Neural cell (in vitro differentiated cells): ENCODE results near the gene ZNF808. TPM values are rescaled to one million over a fixed set of nuclear protein-coding genes. Genes with fewer than 3 reads are reported as not detected.
"Not testable (repeated sequence)": the region's sequence is repeated elsewhere in the genome, so short reads cannot be mapped to it uniquely, and the experiment has no call there.

ENCODE experiments used
- H2AFZ ChIP-seq: fragments of 200-600, 300-800 bp; sonication (generic), shearing (Covaris generic); 2 replicates; pipeline ENCODE4 v1.6.0; 2014; ENCODE audit warnings: low read depth, mild to moderate bottlenecking, antibody characterized with exemption, low read length, moderate library complexity
- H3F3A ChIP-seq: fragments of 200-600 bp; shearing (Covaris generic); 2 replicates; pipeline ENCODE4 v1.6.1; 2016; ENCODE audit warnings: mild to moderate bottlenecking, moderate library complexity, mixed read lengths, antibody characterized with exemption, low read length; ENCODE audit not compliant: insufficient read depth, poor library complexity, severe bottlenecking
- H3K27ac ChIP-seq: fragments of 200-600, 300-800 bp; sonication (generic), shearing (Covaris generic); 2 replicates; pipeline ENCODE4 v1.5.1; 2014; ENCODE audit warnings: mild to moderate bottlenecking, low read length, moderate library complexity
- H3K27me3 ChIP-seq: fragments of 300-800, 200-600 bp; sonication (generic), shearing (Covaris generic); 2 replicates; pipeline ENCODE4 v1.6.0; 2014; ENCODE audit warnings: mild to moderate bottlenecking, low read depth, low read length, moderate library complexity; ENCODE audit not compliant: insufficient read depth
- H3K36me3 ChIP-seq: fragments of 300-800, 200-600 bp; sonication (generic), shearing (Covaris generic); 2 replicates; pipeline ENCODE4 v1.5.1; 2014; ENCODE audit warnings: mild to moderate bottlenecking, antibody characterized with exemption, low read length, moderate library complexity; ENCODE audit not compliant: insufficient read depth
- H3K4me2 ChIP-seq: fragments of 300-800, 200-600 bp; sonication (generic), shearing (Covaris generic); 2 replicates; pipeline ENCODE4 v1.6.0; 2014; ENCODE audit warnings: mild to moderate bottlenecking, low read length
- H3K4me3 ChIP-seq: fragments of 300-800, 200-600 bp; sonication (generic), shearing (Covaris generic); 2 replicates; pipeline ENCODE4 v1.5.1; 2014; ENCODE audit warnings: mild to moderate bottlenecking, low read length, moderate library complexity
- H3K79me2 ChIP-seq: fragments of 200-600 bp; shearing (Covaris generic); replicated peaks from 2 replicates; pipeline ENCODE4 v1.6.0; 2014; ENCODE audit warnings: mild to moderate bottlenecking, low read length, moderate library complexity; ENCODE audit not compliant: insufficient read depth
- H3K9ac ChIP-seq: fragments of 300-800, 200-600 bp; sonication (generic), shearing (Covaris generic); 2 replicates; pipeline ENCODE4 v1.6.1; 2016; ENCODE audit warnings: mild to moderate bottlenecking, low read length, mixed read lengths
- H3K9me2 ChIP-seq: fragments of 200-600 bp; shearing (Covaris generic); 2 replicates; pipeline ENCODE4 v1.6.1; 2016; ENCODE audit warnings: mild to moderate bottlenecking, low read length, mixed read lengths; ENCODE audit not compliant: insufficient read depth
- H3K9me3 ChIP-seq: fragments of 200-600, 300-800 bp; sonication (generic), shearing (Covaris generic); 2 replicates; pipeline ENCODE4 v1.6.1; 2016; ENCODE audit warnings: mild to moderate bottlenecking, mixed run types, low read length, moderate library complexity, mixed read lengths
- H4K20me1 ChIP-seq: fragments of 200-600 bp; shearing (Covaris generic); 2 replicates; pipeline ENCODE4 v1.6.1; 2016; ENCODE audit warnings: mild to moderate bottlenecking, mixed run types; ENCODE audit not compliant: insufficient read depth
- EP300 ChIP-seq: fragments of 450-650 bp; conservative IDR thresholded peaks from 2 replicates; pipeline ENCODE4 v1.6.1; 2014; ENCODE audit warnings: antibody characterized with exemption, mild to moderate bottlenecking, moderate library complexity; ENCODE audit not compliant: poor library complexity, severe bottlenecking
- EZH2 ChIP-seq: fragments of 200-600, 300-800 bp; shearing (Covaris generic), sonication (generic); IDR thresholded peaks from 2 replicates; pipeline ENCODE4 v1.6.1; 2014; ENCODE audit warnings: antibody characterized with exemption, low read length, borderline replicate concordance, mild to moderate bottlenecking; ENCODE audit not compliant: insufficient read depth, poor library complexity, severe bottlenecking
- MXI1 ChIP-seq: fragments of 450-650 bp; conservative IDR thresholded peaks from 2 replicates; pipeline ENCODE4 v1.6.1; 2014; ENCODE audit warnings: antibody characterized with exemption, mild to moderate bottlenecking; ENCODE audit not compliant: poor library complexity, severe bottlenecking
- POLR2AphosphoS5 ChIP-seq: IDR thresholded peaks from 2 replicates; pipeline ENCODE4 v1.6.1; 2012
- RAD21 ChIP-seq: fragments of 450-650 bp; conservative IDR thresholded peaks from 2 replicates; pipeline ENCODE4 v1.6.1; 2014; ENCODE audit warnings: antibody characterized with exemption, mild to moderate bottlenecking, moderate library complexity
- SMC3 ChIP-seq: fragments of 450-650 bp; conservative IDR thresholded peaks from 2 replicates; pipeline ENCODE4 v1.6.1; 2014; ENCODE audit warnings: antibody characterized with exemption, mild to moderate bottlenecking, moderate library complexity; ENCODE audit not compliant: poor library complexity
- polyA plus RNA-seq: library from polyadenylated mRNA; depleted of rRNA; stranded (reverse); fragments of >200 nt; gene quantifications from 2 replicates; pipeline ENCODE4 v1.2.3, GENCODE V29; 2014

ZNF808 gene
- polyA plus RNA-seq, 1 donor from 2014 or later, result 6.5 TPM

DNA sequence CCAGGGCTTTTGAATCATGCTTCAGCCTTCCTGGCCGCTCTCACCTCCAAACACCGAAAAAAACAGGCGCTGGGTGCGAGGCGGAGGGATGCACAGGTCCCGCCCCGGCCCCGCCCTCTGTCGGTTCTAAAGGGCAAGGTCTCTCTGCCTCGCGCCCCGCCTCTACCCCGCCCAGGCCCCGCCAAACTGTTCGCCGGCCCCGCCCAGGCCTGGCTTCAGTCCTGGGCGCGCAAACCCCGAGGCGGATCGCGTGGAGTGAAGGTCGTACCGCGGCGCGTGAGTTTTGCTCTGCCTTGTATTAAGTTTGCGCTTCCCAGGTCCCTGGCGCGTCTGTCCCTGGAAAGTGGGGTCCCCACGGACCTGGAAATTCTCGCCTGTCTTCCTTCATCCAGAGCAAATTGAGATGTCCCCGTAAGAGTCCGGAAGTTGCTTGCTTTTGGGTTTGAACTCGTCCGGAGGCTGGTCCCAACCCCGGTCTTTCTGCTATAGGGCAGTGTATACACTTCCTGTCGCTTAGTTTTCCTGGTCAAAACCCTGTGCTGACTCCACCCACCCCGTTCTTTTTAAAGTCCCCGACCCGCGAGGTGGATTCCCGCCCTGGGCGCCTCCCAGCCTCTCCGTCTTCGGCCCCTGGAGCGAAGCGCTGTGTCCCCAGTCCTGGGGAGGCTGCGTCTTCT, 8.4 kb downstream of the ZNF808 start:
- TF ChIP-seq SMC3, result no peak
- Histone ChIP-seq H4K20me1 (no peaks in the 10 kb centered on the region), H3K9me3 (no peaks in the 10 kb centered on the region), H3K9me2 (no peaks in the 10 kb centered on the region), H3K79me2 (no peaks in the 10 kb centered on the region), H3K4me3 (peak overlapping the region; percentile 65), H3K4me2 (peak overlapping the region; percentile 39), H3K36me3 (no peaks in the 10 kb centered on the region), H3K27ac (no peak overlapping the region), H3K27me3 (peaks cover 7% of the 10 kb centered on the region), H3F3A (no peaks in the 10 kb centered on the region), H2AFZ (peak overlapping the region; percentile 8), H3K9ac (peak overlapping the region; percentile 41)

DNA sequence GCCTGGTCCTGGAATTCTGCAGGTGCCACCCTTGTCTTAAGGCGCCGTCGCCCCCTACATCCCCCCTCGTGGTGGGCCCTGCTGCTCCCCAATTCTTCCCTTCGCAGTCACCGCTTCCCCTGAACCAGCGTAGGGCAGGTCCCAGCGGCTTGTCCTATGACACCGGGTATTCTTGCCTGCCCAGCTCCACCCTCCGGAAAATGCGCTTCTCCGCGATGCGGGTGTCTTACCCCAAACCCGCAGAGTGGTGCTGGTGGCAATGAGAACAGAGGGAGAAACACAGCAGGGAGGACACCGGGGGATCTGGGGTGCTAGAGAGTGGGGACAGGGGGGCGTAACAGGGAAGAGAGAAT, 9.0 kb downstream of the ZNF808 start:
- H3F3A ChIP-seq, result no peaks in the 10 kb centered on the region
- no peak overlapping the region for H2AFZ ChIP-seq
- H3K4me2 ChIP-seq, result no peak overlapping the region
- no peak overlapping the region for H3K9ac ChIP-seq
- H3K9me3 ChIP-seq, result no peaks in the 10 kb centered on the region
- peaks cover 7% of the 10 kb centered on the region for H3K27me3 ChIP-seq
- H4K20me1 ChIP-seq, result no peaks in the 10 kb centered on the region
- no peaks in the 10 kb centered on the region for H3K36me3 ChIP-seq
- H3K79me2 ChIP-seq, result no peaks in the 10 kb centered on the region
- no peak overlapping the region for H3K27ac ChIP-seq
- H3K9me2 ChIP-seq, result no peaks in the 10 kb centered on the region
- TF ChIP-seq SMC3 (no peak), POLR2AphosphoS5 (no peak), MXI1 (no peak), EP300 (no peak)
- H3K4me3 ChIP-seq, result peak overlapping the region; percentile 65

DNA sequence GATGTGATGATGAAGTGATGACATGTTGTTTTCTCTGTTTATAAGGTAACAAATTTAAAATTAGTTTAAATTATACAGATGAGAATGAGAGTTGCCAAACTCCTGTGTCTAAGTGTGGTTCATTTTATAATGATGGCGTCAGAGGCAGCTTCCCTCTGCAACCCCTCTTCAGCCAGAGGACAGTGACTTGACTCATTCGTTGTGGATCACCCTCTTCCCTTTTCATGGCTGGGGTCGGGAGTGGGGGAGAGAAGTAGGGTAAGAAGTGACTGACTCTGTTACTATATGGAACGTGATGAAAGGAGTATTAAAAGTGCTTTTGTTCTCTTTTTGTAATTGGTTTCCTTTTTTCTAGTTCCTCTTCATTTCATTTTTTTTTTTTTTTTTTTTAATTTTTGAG, 11.3 kb downstream of the ZNF808 start:
- H3K9me2 ChIP-seq, H3K4me2 ChIP-seq, H3K79me2 ChIP-seq, H4K20me1 ChIP-seq, H3K9ac ChIP-seq, H3F3A ChIP-seq, H3K27me3 ChIP-seq, H3K4me3 ChIP-seq, H3K27ac ChIP-seq, H2AFZ ChIP-seq, H3K9me3 ChIP-seq, H3K36me3 ChIP-seq: not testable (repeated sequence)

DNA sequence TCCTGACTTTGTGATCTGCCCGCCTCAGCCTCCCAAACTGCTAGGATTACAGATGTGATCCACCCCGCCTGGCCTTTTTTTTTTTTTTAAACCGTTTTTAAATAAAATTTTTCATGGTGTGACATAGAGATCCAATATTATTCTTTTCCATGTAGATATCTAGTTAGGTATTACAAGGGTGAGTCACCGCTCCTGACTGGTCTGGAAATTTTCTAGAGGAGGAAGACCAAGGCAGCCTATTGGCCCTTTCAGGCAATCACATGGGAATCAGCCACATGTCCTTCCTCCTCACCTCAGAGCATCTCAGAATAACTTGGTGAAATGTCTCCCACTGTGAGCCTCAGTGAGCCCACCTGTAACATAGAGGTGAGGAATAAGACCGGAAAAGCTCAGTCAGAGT, 13.7 kb downstream of the ZNF808 start:
- H3K27ac ChIP-seq, H3K27me3 ChIP-seq: not testable (repeated sequence)

DNA sequence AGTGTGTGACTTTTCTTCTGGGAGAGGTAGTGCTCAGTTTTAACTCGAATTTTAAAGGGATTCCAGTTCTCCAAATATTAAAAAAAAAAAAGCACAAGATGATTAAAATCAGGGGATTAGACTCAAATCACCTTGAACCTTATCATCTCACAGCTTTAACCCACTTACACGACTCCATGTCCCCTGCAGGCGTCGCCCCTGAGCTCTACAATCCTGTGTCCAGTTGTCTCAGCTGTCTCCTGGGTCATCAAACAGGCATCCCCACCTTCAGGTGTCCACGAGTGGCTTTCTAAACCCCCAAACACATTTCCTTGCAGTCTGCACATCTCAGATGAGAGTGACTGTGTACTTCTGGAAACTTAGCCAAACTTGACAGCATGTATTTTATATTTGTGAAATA, 14.1 kb downstream of the ZNF808 start:
- H3K4me2 ChIP-seq, result no peak overlapping the region
- H3F3A ChIP-seq, result no peaks in the 10 kb centered on the region
- no peak overlapping the region for H2AFZ ChIP-seq
- no peak for TF ChIP-seq EZH2
- no peak for TF ChIP-seq RAD21
- no peaks in the 10 kb centered on the region for H3K27me3 ChIP-seq
- H3K4me3 ChIP-seq, result no peak overlapping the region
- H3K27ac ChIP-seq, result no peak overlapping the region
- H3K36me3 ChIP-seq, result no peaks in the 10 kb centered on the region
- H3K9me3 ChIP-seq, result no peaks in the 10 kb centered on the region
- no peaks in the 10 kb centered on the region for H4K20me1 ChIP-seq
- H3K9me2 ChIP-seq, result no peaks in the 10 kb centered on the region
- H3K9ac ChIP-seq, result no peak overlapping the region
- H3K79me2 ChIP-seq, result no peaks in the 10 kb centered on the region

More for the DNA sequence above, 13.7 kb downstream of the ZNF808 start:
- not testable (repeated sequence) for H3K9me2 ChIP-seq, H3K36me3 ChIP-seq, H3K79me2 ChIP-seq, H2AFZ ChIP-seq, H4K20me1 ChIP-seq, H3K4me2 ChIP-seq, H3K4me3 ChIP-seq, H3F3A ChIP-seq, H3K9ac ChIP-seq, H3K9me3 ChIP-seq

DNA sequence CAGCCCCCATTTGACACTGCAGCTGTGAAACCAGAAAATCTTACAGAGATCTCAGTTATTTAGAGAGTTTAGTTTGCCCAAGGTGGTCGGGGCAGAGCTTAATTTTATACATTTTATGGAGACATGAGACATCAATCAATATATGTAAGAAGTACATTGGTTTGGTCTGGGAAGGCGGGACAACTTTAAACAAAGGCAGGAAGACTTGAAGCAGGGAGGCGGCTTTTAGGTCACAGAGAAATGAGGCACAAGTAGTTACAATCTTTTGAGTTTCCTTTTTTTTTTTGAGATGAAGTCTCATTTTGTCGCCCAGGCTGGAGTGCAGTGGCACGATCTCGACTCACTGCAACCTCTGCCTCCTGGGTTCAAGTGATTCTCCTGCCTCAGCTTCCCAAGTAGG, 15.1 kb downstream of the ZNF808 start:
- H4K20me1 ChIP-seq, H3K79me2 ChIP-seq, H3K4me2 ChIP-seq, H3K27me3 ChIP-seq, H3K27ac ChIP-seq, H3K4me3 ChIP-seq, H2AFZ ChIP-seq, H3K9me3 ChIP-seq, H3K36me3 ChIP-seq, H3F3A ChIP-seq, H3K9me2 ChIP-seq, H3K9ac ChIP-seq: not testable (repeated sequence)
